Middle frontal gyrus (tissue), 1 donor: ENCODE data around the gene LAMB4.
"Not testable (repeated sequence)": the region's sequence is repeated elsewhere in the genome, so short reads cannot be mapped to it uniquely, and the experiment has no call there.

Experiments used
- DNase-seq: peaks from one replicate; pipeline ENCODE4 v3.0.0-alpha.2; 2015; ENCODE audit warnings: low spot score; ENCODE audit errors: extremely low spot score

The LAMB4 gene

GRCh38 chr7:108049962-108050361, 80.2 kb downstream of the LAMB4 start:
- no peak for DNase-seq

- no peak for DNase-seq
Measured at GRCh38 chr7:108048422-108048821, 81.7 kb downstream of the LAMB4 start.

GRCh38 chr7:108046952-108047506, 83.1 kb downstream of the LAMB4 start:
- DNase-seq: no peak

DNA sequence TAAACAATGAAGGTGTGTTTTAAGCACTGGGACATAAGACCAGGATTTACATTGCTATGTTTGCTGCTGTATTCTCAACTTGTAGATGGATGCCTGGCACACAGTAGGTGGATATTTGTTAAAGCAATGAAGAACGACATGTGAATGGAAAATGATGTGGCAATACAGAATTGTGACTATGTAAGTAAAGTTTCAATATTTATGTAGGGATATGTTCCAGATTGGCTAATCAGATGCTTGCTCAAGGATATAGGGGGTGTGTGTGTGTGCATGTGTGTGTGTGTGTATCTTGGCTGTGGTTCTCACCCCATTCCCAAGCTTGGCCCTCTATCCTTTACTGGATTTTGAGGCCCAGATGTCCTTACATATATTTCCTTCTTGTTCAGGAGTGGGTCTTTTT, 84.5 kb downstream of the LAMB4 start:
- DNase-seq: no peak

DNA sequence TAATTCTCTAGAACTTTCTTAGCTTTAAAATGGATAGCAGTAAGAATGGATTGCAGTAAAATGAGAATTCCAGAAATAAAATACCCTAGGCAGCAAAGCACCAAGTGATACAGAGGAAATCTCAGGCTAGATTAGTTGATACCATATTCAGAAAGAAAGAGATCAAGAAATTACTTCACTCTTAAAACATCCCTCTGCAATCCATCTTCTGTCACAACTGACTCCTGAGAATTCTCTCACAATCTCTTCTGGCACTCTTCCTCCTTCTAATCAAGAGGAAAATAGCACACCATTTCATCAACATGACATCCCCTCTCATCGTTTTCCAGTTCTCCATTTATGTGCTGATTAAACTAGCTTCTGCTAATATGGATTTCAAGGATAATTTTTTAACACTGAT, 85.0 kb downstream of the LAMB4 start:
- no peak for DNase-seq

DNA sequence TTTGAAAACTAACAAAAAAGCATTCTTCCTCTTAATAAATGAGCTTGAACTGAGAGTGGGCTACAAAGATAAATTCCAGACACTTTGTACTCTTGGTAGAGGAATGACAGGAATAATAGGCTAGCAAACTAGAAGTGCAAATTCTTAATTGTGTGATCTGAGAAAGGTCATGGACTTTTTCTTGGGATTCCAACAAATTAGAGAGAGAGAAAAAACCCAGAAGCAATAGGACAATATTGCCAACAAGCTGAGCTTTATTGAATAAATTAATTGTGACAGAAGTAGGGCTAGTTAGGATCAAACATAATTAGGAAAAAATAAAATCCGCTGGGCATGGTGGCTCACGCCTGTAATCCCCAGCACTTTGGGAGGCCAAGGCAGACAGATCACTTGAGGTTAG, 85.8 kb downstream of the LAMB4 start:
- DNase-seq: no peak

DNA sequence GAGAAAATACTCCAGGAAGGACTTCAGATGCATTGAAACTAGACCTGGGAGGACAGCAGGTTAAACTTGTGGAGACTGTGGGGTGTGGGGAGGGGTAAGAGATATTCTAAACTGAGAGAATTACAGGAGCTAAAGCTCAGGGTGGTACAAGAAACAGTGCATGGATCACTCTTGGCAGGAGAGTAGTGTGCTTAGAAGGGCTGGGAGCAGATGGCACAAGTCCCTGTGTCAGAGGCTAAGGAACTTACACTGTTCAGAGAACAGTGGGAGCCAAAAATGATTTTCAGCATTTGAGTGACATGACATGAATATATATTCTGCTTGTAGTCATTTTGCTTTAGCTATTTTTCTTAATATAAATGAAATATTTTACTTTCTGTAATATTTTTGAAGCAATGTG, 91.2 kb downstream of the LAMB4 start:
- no peak for DNase-seq

- no peak for DNase-seq
Measured at GRCh38 chr7:108037741-108038140, 92.4 kb downstream of the LAMB4 start.

GRCh38 chr7:108037140-108037539, 93.0 kb downstream of the LAMB4 start:
- DNase-seq: no peak

GRCh38 chr7:108034586-108034985, 95.6 kb downstream of the LAMB4 start:
- no peak for DNase-seq

GRCh38 chr7:108033776-108034497, 96.2 kb downstream of the LAMB4 start:
- DNase-seq: no peak

DNA sequence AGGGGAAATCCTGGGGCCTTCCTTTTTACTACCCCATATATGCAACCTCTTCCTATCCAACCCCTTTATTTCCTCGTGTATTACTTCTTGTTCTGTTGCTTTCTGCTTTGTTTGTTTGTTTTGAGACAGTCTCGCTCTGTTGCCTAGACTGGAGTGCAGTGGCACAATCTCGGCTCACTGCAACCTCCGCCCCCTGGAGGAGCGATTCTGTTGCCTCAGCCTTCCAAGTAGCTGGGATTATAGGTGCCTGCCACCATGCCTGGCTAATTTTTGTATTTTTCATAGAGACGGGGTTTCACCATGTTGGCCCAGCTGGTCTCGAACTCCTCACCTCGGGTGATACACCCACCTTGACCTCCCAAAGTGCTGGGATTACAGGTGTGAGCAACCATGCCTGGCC, 96.9 kb downstream of the LAMB4 start:
- not testable (repeated sequence) for DNase-seq

DNA sequence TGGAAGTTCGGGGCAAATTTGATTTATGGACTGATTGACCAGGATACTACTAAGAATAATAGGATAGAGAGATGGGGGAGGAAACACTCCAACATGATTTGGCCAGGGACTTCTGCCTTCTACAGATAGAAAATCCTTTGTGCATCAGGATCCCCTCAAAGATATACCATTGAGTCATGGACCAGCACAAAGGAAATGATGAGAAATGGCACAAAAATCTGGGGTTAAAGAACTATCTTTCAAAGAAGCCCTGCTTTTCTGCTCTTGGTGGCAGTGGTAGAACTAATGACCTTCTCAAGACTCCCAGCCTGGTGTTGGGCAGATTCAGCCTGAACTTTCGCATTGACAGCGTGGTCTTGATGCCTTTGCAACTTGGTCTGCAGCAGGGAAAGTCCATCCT, 99.6 kb downstream of the LAMB4 start:
- no peak for DNase-seq

- DNase-seq: no peak
Measured at GRCh38 chr7:108029034-108029433, 101.1 kb downstream of the LAMB4 start.

DNA sequence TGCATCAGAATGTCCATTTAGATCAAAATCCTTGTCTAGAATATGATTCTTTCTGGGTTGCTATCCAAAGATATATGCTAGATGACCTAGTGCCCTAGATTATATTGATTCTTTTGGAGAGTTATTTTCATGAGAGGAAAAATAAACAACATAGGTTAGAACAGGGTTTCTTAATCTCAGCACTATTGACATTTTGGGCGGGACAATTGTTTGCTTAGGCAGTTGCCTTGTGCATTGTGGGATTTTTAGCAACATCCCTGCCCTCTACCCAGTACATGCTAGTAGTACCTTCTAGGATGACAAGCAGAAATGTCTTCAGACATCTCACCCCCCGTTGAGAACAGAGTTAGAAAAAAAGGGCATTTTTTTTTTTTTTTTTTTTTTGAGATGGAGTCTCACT, 102.0 kb downstream of the LAMB4 start:
- DNase-seq: no peak

DNA sequence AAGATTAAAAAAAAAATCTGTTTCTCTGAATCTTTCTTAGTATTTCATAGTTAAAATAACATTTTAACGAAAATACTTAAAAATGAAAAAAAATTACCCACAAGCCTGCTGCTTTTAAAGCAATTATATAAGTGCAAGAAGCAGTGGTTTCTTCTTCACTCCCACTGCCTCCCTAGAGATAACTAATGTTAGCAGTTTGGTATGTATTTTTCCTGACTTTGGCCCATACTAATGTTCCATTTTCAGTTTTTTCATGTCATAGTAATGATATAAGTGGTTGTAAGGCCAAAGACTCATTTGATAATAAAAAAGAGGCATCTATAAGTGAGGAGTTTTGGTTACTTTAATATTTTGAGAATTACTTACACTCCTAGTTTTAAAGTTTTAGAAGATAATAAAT, 102.9 kb downstream of the LAMB4 start:
- no peak for DNase-seq

GRCh38 chr7:108026647-108027046, 103.5 kb downstream of the LAMB4 start:
- no peak for DNase-seq

- DNase-seq: no peak
Measured at GRCh38 chr7:108026116-108026515, 104.0 kb downstream of the LAMB4 start.

GRCh38 chr7:108024538-108024937, 105.6 kb downstream of the LAMB4 start:
- no peak for DNase-seq

DNA sequence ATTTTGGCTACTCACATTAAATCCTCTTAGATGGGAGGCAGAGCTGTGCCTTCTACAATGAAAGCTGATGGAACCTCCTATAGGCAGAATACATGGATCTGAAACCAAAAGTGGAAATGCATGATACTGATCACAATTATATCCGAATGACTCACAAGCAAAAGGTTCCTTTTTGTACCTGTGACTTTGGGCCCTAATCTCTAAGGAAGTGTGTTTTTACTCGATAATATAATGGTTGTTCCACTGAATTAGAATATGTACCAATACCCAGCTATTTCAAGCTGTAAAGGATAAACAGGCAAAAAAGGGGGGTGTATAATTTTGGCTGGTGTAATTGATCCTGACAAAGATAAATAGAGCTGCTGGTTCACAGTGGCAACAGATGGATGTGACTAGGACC, 109.6 kb downstream of the LAMB4 start:
- no peak for DNase-seq

GRCh38 chr7:108018668-108019067, 111.5 kb downstream of the LAMB4 start:
- no peak for DNase-seq

- DNase-seq: no peak
Measured at GRCh38 chr7:108017776-108018151, 112.4 kb downstream of the LAMB4 start.
